GM23338 (cell line): ENCODE data around the gene FBXO38. TPM values are rescaled to one million over a fixed set of nuclear protein-coding genes. Genes with fewer than 3 reads are reported as not detected.

ENCODE experiments used
- ATAC-seq: fragments of 200-7000 bp; cut with Tn5 transposase; 3 replicates; pipeline ENCODE4 v1.9.1; 2020
- DNase-seq: peaks from one replicate; pipeline ENCODE4 v3.0.0-alpha.2; 2015; ENCODE audit warnings: low spot score
- H2AFZ ChIP-seq: fragments of 200-600 bp; sonication (generic); 2 replicates; pipeline ENCODE4 v1.8.0; 2016; ENCODE audit warnings: antibody characterized with exemption, mild to moderate bottlenecking, moderate library complexity
- H3F3A ChIP-seq: fragments of 200-600 bp; sonication (generic); replicated peaks from 2 replicates; pipeline ENCODE4 v1.8.0; 2017; ENCODE audit warnings: antibody characterized with exemption, mixed run types, low read depth
- H3K27ac ChIP-seq: fragments of 200-600 bp; sonication (generic); 2 replicates; pipeline ENCODE4 v1.6.1; 2016; ENCODE audit warnings: low read depth
- H3K27me3 ChIP-seq: fragments of 200-600 bp; sonication (generic); 2 replicates; pipeline ENCODE4 v1.8.0; 2016; ENCODE audit warnings: mild to moderate bottlenecking, mixed run types, moderate library complexity; ENCODE audit not compliant: insufficient read depth
- H3K36me3 ChIP-seq: fragments of 200-600 bp; sonication (generic); 2 replicates; pipeline ENCODE4 v1.8.0; 2016; ENCODE audit warnings: mild to moderate bottlenecking; ENCODE audit not compliant: insufficient read depth
- H3K4me1 ChIP-seq: fragments of 200-600 bp; sonication (generic); 2 replicates; pipeline ENCODE4 v1.8.0; 2016; ENCODE audit warnings: mild to moderate bottlenecking, moderate library complexity; ENCODE audit not compliant: insufficient read depth
- H3K4me2 ChIP-seq: fragments of 200-600 bp; sonication (generic); 2 replicates; pipeline ENCODE4 v1.7.1; 2017; ENCODE audit warnings: mixed run types
- H3K4me3 ChIP-seq: fragments of 200-600 bp; sonication (generic); 2 replicates; pipeline ENCODE4 v1.6.1; 2016; ENCODE audit warnings: mixed run types
- H3K79me2 ChIP-seq: fragments of 200-600 bp; sonication (generic); replicated peaks from 2 replicates; pipeline ENCODE4 v1.8.0; 2017; ENCODE audit warnings: mild to moderate bottlenecking; ENCODE audit not compliant: insufficient read depth
- H3K9me2 ChIP-seq: fragments of 200-600 bp; sonication (generic); 2 replicates; pipeline ENCODE4 v1.8.0; 2017; ENCODE audit not compliant: insufficient read depth
- H4K20me1 ChIP-seq: fragments of 200-600 bp; sonication (generic); replicated peaks from 2 replicates; pipeline ENCODE4 v1.8.0; 2017; ENCODE audit warnings: mild to moderate bottlenecking; ENCODE audit not compliant: insufficient read depth
- H3K27ac Mint-ChIP-seq: 2 replicates; pipeline ENCODE4 v1.8.0; 2020; ENCODE audit warnings: inconsistent platforms, mild to moderate bottlenecking, moderate library complexity, mixed read lengths
- H3K27me3 Mint-ChIP-seq: 3 replicates; pipeline ENCODE4 v1.8.0; 2022; ENCODE audit warnings: low read depth, mild to moderate bottlenecking, moderate library complexity, mixed read lengths, inconsistent platforms; ENCODE audit not compliant: insufficient read depth, poor library complexity
- H3K36me3 Mint-ChIP-seq: 3 replicates; pipeline ENCODE4 v1.8.0; 2021; ENCODE audit warnings: low read depth, mild to moderate bottlenecking, inconsistent platforms, moderate library complexity, mixed read lengths
- H3K4me1 Mint-ChIP-seq: 3 replicates; pipeline ENCODE4 v1.8.0; 2020; ENCODE audit warnings: mild to moderate bottlenecking, inconsistent platforms, mixed read lengths
- H3K4me3 Mint-ChIP-seq: 3 replicates; pipeline ENCODE4 v1.8.0; 2021; ENCODE audit warnings: moderate library complexity, mild to moderate bottlenecking, inconsistent platforms, mixed read lengths
- H3K9me3 Mint-ChIP-seq: 3 replicates; pipeline ENCODE4 v1.8.0; 2020; ENCODE audit warnings: moderate library complexity, mild to moderate bottlenecking, inconsistent platforms, mixed read lengths
- CREB1 ChIP-seq: fragments of 250-450 bp; sonication (Bioruptor Pico); IDR thresholded peaks from 2 replicates; pipeline ENCODE4 v1.5.0; 2020; ENCODE audit warnings: low read depth, mild to moderate bottlenecking, moderate library complexity
- CTCF ChIP-seq, 2 experiments: fragments of 200-600 bp in 1 of 2; sonication (generic) in 1 of 2; conservative IDR thresholded peaks; 2 replicates each; pipeline versions ENCODE4 v1.5.1 to v1.6.1; 2016 to 2017; ENCODE audit warnings: antibody characterized with exemption in 2 of 2, low read depth in 2 of 2, mild to moderate bottlenecking in 2 of 2, moderate library complexity in 1 of 2
- ETS1 ChIP-seq: IDR thresholded peaks from 2 replicates; pipeline ENCODE4 v1.6.1; 2016; ENCODE audit warnings: antibody characterized with exemption
- EZH2 ChIP-seq: fragments of 200-600 bp; sonication (generic); IDR thresholded peaks from one replicate; pipeline ENCODE4 v1.8.0; 2017; ENCODE audit warnings: antibody characterized with exemption, mild to moderate bottlenecking, low read depth; ENCODE audit not compliant: unreplicated experiment
- EZH2phosphoT487 ChIP-seq: fragments of 200-600 bp; sonication (generic); IDR thresholded peaks from one replicate; pipeline ENCODE4 v1.8.1; 2018; ENCODE audit warnings: antibody characterized with exemption; ENCODE audit not compliant: unreplicated experiment
- JUNB ChIP-seq: IDR thresholded peaks from one replicate; pipeline ENCODE4 v1.6.1; 2016; ENCODE audit warnings: antibody characterized with exemption; ENCODE audit not compliant: unreplicated experiment
- NANOG ChIP-seq: IDR thresholded peaks from 2 replicates; pipeline ENCODE4 v1.6.1; 2016; ENCODE audit warnings: antibody characterized with exemption, borderline replicate concordance
- POLR2AphosphoS5 ChIP-seq: IDR thresholded peaks from 2 replicates; pipeline ENCODE4 v1.6.1; 2016; ENCODE audit warnings: antibody characterized with exemption, low read depth
- REST ChIP-seq: IDR thresholded peaks from one replicate; pipeline ENCODE4 v1.6.1; 2018; ENCODE audit warnings: antibody characterized with exemption; ENCODE audit not compliant: unreplicated experiment
- STAT1 ChIP-seq: IDR thresholded peaks from one replicate; pipeline ENCODE4 v1.6.1; 2016; ENCODE audit warnings: antibody characterized with exemption; ENCODE audit not compliant: unreplicated experiment
- ZNF114 ChIP-seq: fragments of 250-450 bp; sonication (Bioruptor Pico); IDR thresholded peaks from 2 replicates; pipeline ENCODE4 v1.5.0; 2020; ENCODE audit warnings: mild to moderate bottlenecking, moderate library complexity
- ZNF331 ChIP-seq: fragments of 250-450 bp; sonication (Bioruptor Pico); IDR thresholded peaks from 2 replicates; pipeline ENCODE4 v1.5.0; 2020; ENCODE audit warnings: low read depth, mild to moderate bottlenecking, moderate library complexity
- ZNF462 ChIP-seq: fragments of 250-450 bp; sonication (Bioruptor Pico); IDR thresholded peaks from 2 replicates; pipeline ENCODE4 v1.5.0; 2020; ENCODE audit warnings: mild to moderate bottlenecking, moderate library complexity
- polyA plus RNA-seq: library from polyadenylated mRNA; unstranded; fragments of >200 nt; fragmentation: Nextera tagmentation; extraction: Ambion mirVana; gene quantifications from 2 replicates; pipeline ENCODE4 v1.2.1, GENCODE V29; 2016
- total RNA-seq: library from RNA; depleted of rRNA; stranded (reverse); fragments of >200 nt; shearing (Covaris generic); gene quantifications from 2 replicates; pipeline ENCODE4 v1.2.3, GENCODE V29; 2014

FBXO38 gene
- total and polyA plus RNA-seq, 2 experiments from 2014 or later, result 13.3 to 45.6 TPM

DNA sequence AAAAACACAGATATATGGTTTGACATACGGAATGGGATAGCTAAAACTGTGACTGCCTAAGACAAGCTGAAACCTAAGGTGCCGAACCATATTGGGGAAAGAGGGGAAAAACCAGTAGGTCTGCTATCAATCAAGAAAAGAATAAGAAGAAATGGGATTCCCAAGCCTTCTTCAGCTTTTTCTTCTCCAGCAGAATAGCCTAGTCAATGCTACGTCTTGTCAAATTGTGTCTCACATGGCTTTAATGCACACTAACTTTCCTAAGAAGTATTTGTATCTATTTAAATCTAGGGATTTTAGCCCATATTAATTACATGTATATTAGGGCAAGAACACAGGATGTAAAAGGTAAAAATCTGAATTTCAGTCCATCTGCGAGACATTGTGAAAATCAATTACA is 797 bp upstream of the FBXO38 start:
- H3K4me3 ChIP-seq, result peak overlapping the region; percentile 91
- no peaks in the 10 kb centered on the region for H3K36me3 ChIP-seq
- peaks cover 2% of the 10 kb centered on the region for H3K27me3 Mint-ChIP-seq
- peaks cover 12% of the 10 kb centered on the region; the same call in 1 of the 2 replicates for H3K4me1 ChIP-seq
- peak overlapping the region; percentile 82 for H3K4me2 ChIP-seq
- no peak overlapping the region for H3K27ac Mint-ChIP-seq
- no peaks in the 10 kb centered on the region for H3K27me3 ChIP-seq
- peaks cover 13% of the 10 kb centered on the region; the same call in 2 of the 3 replicates for H3K36me3 Mint-ChIP-seq
- H4K20me1 ChIP-seq, result 0 out of 2 replicates have a peak, but pooled peaks cover 4% of the 10 kb centered on the region
- H3K4me1 Mint-ChIP-seq, result peaks cover 15% of the 10 kb centered on the region
- TF ChIP-seq CREB1 (CRISPR knock-in tag) (no peak), ZNF462 (CRISPR knock-in tag) (no peak), ZNF331 (CRISPR knock-in tag) (no peak), EZH2 (no peak), POLR2AphosphoS5 (no peak), NANOG (no peak), STAT1 (no peak), REST (no peak), EZH2phosphoT487 (no peak), ZNF114 (CRISPR knock-in tag) (no peak), ETS1 (no peak), CTCF (conservative IDR thresholded peaks at IDR 0.05; ENCODE audit: low read depth in 2 of 2) (no peak), JUNB (no peak)
- peak overlapping the region; percentile 4; the same call in 1 of the 2 replicates for H3K27ac ChIP-seq
- peaks cover 7% of the 10 kb centered on the region; the same call in 2 of the 3 replicates for H3K9me3 Mint-ChIP-seq
- ATAC-seq (no peak), DNase-seq (no peak)
- H3K9me2 ChIP-seq, result no peaks in the 10 kb centered on the region
- H3K79me2 ChIP-seq, result peaks cover 40% of the 10 kb centered on the region
- H3F3A ChIP-seq, result no peaks in the 10 kb centered on the region
- H3K4me3 Mint-ChIP-seq, result peak overlapping the region; percentile 98
- peak overlapping the region; percentile 70 for H2AFZ ChIP-seq
